Stimulated activated naive CD4-positive, alpha-beta T cell (primary cell): Measurements from ENCODE around the gene NPC1.

ENCODE experiments used
- DNase-seq, 6 experiments: peaks; one replicate each; lab custom pipeline; 2025; lab: John Stamatoyannopoulos, UW

NPC1 gene

DNA sequence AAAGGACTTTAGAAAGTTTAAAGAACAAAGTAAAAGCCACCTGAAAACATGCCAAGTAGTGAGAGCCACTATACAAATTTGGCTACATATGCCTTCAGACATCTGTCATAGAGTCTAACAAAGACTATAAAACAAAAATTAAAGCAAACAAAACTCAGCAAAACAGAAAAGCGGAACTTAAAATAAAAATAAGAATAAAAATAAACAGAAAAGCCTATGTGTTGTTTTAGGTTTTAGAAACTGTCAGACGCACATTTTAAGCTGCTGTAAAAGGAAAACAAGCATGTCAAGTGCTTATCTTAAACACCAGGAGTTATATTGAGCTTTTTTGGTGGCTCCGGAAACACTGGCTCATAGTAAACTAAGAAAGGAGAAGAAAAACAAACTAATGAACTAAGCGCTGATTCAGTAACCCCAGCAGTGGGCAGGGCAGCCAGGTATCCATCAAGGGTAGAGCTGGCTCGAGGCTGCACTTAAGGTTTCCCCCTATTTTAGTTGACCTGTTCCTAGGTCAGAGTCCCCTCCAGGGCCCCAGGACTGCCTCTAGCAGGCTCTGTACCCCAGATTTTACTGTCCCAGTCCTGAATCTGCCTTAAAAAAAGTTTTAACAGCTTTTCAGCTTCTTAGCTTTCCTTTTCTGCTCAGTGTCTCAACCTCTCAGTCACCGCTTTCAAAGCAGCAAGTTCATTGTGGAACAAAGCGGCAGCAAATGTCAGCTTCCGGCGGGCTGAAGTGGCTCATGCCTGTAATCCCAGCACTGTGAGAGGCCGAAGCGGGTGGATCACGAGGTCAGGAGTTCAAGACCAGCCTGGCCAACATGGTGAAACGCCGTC, 98.4 kb downstream of the NPC1 start:
- DNase-seq, result peak; percentile 14 to 54 (median 42)

DNA sequence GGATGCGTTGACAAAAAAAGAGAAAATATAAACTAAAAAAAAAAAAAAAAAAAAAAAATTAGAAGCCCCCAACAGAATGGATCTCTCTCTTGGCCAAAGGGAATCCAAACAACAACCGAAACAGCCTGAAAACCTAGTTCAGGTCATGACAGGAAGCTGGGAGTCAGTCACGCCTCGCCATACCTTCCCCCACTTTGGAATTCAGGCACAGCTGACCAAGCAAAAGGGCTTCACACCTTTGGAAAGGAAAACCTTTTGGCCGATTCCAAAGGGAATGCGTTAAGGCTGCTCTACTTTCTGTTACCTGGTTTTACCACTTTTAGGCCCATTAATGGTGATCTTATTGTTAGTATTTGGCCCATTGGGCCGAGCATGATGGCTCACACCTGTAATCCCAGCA, 100.9 kb downstream of the NPC1 start:
- no peak for DNase-seq

DNA sequence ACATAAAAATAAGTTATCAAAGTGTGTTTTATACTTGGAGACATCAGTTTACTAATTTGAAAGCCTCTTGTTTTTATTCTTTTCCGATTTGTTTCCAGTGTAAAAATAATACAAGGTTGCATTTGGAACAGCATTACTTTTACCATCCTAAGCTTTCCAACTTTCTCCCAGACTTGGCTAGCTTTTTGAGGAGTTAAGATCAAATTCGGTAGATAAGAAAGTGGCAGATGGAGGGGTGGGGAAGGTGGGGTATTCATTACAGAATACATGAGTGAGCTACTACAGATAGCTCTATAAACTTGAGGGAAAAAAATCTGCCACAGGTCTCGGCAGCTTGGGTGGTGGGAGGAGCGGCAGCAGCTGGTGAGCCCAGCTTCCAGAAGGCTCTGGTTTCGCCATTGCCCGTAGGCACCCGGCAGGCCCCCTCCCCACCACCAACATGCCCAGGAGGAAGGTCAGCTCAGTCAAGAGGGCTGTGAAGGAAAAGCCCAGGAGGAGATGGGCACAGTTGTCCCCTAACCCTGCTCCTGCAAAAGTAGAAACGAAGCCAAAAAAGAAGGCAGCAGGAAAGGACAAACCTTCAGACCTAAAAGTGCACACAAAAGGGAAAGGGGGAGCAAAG, 101.6 kb downstream of the NPC1 start:
- no peak for DNase-seq
